GM21381 (cell line): Measurements from ENCODE around the gene LRRC73.
"Not testable (repeated sequence)": the region's sequence is repeated elsewhere in the genome, so short reads cannot be mapped to it uniquely, and the experiment has no call there.

Source experiments
- ATAC-seq: cut with Tn5 transposase; IDR thresholded peaks from one replicate; pipeline ENCODE4 v1.9.1; 2021; ENCODE audit warnings: mild to moderate bottlenecking, moderate library complexity; ENCODE audit not compliant: unreplicated experiment

LRRC73 gene, protein sequence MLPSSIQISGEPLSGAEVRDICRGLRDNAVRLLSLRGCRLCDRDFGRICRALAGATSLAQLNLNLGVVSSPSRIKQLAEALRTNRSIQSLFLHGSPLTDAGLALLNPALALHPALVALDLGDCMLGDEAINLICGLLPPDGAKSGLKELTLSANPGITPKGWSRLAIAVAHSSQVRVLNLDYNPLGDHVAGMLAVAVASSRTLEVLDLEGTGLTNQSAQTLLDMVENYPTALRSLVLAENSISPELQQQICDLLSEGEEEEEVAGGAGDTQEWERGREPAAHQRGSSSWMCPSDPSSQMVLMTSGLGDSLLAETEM

DNA sequence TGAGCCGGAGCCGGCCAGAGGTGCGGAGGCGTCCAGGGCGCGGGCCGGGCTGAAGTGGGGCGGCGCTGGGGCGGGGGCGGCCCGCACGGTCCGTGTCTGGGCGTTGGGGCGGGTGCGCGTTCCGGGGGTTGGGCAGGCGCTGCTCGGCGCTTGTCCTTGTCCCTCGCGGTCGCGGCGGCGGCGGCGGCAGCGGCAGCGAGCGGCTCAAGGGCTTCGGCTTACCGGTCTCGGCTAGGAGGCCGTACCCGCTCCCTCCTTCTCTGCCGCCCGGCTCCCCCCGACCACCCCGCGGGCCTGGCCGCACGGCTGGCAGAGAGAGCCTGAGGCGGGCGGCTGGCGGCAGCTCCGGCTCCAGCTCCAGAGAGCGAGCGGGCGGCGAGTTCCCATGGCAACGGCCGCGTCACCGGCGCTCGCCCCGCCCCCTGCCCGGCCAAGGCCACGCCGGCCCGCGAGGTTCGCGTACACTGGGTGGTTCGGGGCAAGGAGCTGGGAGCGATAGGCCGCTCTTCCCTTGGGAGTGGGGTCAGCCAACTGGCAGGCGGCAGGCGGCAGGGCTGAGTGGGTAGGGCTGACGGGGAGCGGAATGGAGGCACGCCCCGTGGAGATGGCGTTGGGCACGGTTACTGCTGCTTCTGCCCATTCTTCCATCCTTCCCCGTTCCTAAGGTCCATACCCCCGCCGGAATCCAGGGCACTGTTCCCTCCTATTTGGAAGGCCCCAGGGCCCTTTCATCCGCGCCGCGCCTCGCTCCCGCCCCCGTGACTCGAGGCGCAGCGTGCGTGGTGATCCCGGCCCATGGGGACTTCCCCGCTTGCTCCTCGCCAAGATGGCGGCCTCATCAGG lies at the start of gene LRRC73:
TSS of gene LRRC73 (minus strand) at position 363 of the 843 bp plus-strand sequence. CDS start 561 bp downstream, outside the sequence.
- peak; percentile 51 for ATAC-seq

DNA sequence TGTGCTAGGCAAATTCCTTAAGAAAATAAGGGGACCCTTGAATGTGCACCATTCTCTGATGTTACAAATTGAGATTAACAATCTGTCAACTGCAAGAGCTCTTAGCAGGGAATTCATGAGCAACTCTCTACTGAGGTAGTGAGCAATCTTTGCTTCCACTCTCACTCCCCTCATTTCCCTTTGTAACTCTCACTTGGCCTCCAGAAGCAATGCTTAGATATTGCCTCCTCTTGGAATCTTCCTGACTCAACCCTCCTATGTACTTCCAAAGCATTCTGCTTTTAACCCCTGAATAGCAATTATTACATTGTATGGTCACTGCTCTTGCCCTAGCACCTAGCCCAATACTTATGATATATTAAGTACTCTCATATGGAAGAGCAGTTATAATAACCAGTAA lies 49.2 kb upstream of the LRRC73 start:
- ATAC-seq: no peak

GRCh38 chr6:43557620-43558019 lies 47.5 kb upstream of the LRRC73 start:
- ATAC-seq: not testable (repeated sequence)

GRCh38 chr6:43547222-43547621 lies 37.1 kb upstream of the LRRC73 start:
- ATAC-seq: no peak

DNA sequence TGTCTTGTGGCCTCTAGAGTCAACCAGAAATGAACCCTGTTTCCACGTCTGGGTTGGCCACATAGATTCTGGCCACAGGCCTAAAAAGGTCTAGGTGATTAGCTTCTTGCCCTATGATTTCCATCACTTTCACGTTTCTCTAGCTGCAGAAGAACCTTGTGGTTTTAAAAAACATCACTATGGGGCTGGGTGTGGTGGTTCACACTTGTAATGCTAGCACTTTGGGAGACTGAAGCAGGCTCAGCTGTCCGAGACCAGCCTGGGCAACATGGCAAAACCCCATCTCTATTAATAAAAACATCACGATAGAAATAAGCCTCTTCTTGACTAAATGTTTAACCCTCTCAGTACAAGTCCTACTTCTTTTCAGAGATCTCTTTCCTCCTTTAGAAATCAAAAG lies 34.3 kb upstream of the LRRC73 start:
- ATAC-seq: no peak

DNA sequence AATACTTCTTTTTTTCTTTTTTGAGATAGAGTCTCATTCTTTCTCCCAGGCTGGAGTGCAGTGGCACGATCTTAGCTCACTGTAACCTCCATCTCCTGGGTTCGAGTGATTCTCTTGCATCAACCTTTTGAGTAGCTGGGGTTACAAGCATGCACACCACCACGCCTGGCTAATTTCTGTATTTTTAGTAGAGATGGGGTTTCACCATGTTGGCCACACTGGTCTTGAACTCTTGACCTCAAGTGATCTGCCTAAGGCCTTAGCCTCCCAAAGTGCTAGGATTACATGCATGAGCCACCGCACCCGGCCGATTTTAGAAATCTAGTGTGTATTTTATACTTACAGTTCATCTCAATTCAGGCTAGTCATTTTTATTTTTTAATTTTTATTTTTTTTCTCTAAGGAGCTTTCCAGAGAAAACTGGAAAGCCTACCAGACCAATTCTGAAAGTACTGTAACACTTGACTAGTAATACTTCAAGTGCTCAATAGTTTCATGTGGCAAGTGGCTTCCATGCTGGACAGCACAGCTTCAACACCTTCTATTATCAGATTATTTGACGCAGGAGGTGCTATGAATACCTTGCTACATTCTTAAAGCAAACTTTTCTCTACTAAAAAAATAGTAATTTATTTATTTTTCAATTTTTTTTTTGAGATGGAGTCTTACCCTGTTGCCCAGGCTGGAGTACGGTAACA lies 31.8 kb upstream of the LRRC73 start:
- no peak for ATAC-seq

GRCh38 chr6:43540507-43540906 lies 30.4 kb upstream of the LRRC73 start:
- ATAC-seq: no peak

DNA sequence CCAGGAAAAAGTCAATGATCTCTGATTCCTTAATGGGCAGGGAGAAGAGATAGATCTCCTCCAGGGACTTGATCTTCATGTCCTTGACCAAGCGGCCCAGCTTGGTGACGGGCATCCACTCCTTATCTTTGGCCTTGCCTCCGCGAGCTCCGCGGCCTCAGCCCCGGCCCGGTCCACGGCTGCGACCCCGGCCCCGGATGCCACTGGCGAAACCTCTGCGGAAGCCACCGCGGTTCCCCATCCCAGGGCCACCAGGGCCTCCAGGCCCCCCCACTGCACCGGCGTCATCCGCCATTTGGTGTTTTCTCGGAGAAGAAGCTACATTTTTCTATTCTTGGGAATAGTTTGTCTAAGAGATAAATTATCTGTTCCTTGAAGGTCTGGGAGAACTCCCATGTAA lies 29.3 kb upstream of the LRRC73 start:
- ATAC-seq: not testable (repeated sequence)

- not testable (repeated sequence) for ATAC-seq
Measured at GRCh38 chr6:43538986-43539385, 28.8 kb upstream of the LRRC73 start.

DNA sequence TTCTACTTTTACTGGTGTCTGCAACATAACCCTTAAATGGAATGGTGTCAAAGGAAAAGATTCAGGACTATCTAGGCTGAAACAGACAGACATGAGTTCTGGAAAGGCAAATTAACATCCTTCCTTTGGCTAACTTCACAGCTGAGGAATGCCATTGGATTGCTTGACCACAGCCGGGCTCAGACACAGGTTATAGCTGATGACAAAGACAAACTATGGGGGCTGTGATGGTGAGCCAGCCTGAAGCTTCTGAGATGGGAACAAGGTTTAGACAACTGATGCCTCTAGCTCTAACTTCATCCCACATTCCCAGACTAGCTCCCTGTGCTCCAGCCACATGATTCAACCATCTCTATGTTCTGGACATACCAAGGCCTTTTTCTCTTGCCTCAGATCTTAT lies 22.1 kb upstream of the LRRC73 start:
- no peak for ATAC-seq

GRCh38 chr6:43524483-43524961 lies 14.4 kb upstream of the LRRC73 start:
- ATAC-seq: no peak

GRCh38 chr6:43523284-43523683 lies 13.1 kb upstream of the LRRC73 start:
- ATAC-seq: no peak

DNA sequence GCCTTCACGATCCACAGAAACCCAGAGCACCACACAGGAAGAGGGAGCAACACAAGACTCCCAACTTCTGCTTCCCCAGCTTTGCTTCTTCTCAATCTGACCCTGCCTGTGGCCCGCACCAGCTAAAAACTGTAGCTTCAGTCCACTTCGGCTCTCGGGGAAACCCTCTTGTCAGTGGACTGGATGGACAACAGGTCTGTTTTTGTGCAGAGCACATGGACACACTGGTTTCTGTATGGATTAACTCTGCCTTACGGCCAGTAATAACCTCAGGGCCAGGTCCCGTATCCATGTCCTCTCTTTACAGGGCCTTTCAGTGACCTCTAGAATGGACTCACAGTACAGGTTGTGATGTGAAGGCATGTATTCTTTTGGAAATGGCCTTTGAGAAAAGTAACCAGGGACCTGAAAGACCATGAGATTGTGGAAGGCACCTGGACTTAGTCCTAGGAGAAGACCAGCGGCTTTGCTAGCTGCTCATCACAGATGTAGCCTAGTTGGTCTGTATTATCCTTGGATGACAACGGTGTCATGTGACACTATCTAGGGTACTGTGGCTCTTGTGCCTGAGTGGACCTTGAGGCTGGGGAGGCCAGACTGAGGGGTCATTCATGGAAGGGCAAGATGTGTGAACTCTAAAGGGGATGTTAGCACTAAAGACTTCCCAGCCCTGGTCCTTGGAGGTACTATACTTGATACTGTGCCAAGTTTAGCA lies 12.6 kb upstream of the LRRC73 start:
- ATAC-seq: no peak

GRCh38 chr6:43521836-43522235 lies 11.7 kb upstream of the LRRC73 start:
- ATAC-seq: no peak

- ATAC-seq: no peak
Measured at GRCh38 chr6:43520097-43520496, 10.0 kb upstream of the LRRC73 start.

- no peak for ATAC-seq
Measured at GRCh38 chr6:43517505-43518357, 7.6 kb upstream of the LRRC73 start.

- ATAC-seq: peak; percentile 86
Measured at GRCh38 chr6:43516697-43517504, 6.8 kb upstream of the LRRC73 start, which contains the start of the genes POLR1C and YIPF3. POLR1C (plus strand) TSS chr6:43517089; CDS start chr6:43517110, 21 bp downstream. YIPF3 (minus strand) TSS chr6:43516926; CDS start chr6:43516807, 119 bp downstream.

- no peak for ATAC-seq
Measured at GRCh38 chr6:43516367-43516696, 6.2 kb upstream of the LRRC73 start.

- no peak for ATAC-seq
Measured at GRCh38 chr6:43515808-43516207, 5.7 kb upstream of the LRRC73 start.
